Endothelial cell of umbilical vein (primary cell): Measurements from ENCODE around the gene EIF3J. TPM values are rescaled to one million over a fixed set of nuclear protein-coding genes. Genes with fewer than 3 reads are reported as not detected.

ENCODE experiments used
- BruUV-seq: library from RNA; stranded (reverse); fragments of 400-500 nt; replicated peaks from 2 replicates; lab custom pipeline; 2021; lab: Mats Ljungman, UMichigan
- CTCF ChIA-PET: fragments of 300-600, 350-600 bp; sonication (Branson Sonifier 250); formaldehyde crosslinking; loops from one replicate; lab custom pipeline; 2021; ENCODE audit warnings: antibody characterized with exemption, inconsistent platforms; lab: Charles Lee
- POLR2A ChIA-PET: fragments of 300-600, 350-600 bp; sonication (Branson Sonifier 250); formaldehyde crosslinking; loops from one replicate; lab custom pipeline; 2021; ENCODE audit warnings: antibody characterized with exemption, inconsistent platforms; lab: Charles Lee
- DNase-seq: peaks from one replicate; pipeline ENCODE4 v3.0.0-alpha.2; 2011; ENCODE audit warnings: low read depth, low spot score
- FAIRE-seq: peaks from 2 replicates; lab custom pipeline; 2011; peaks lifted over from hg19 to GRCh38; lab: Jason Lieb, UNC
- H2AFZ ChIP-seq: 2 replicates; pipeline ENCODE4 v1.6.0; 2012; ENCODE audit warnings: low read depth, low read length, control low read depth, inconsistent platforms
- H3K27ac ChIP-seq: 2 replicates; pipeline ENCODE4 v1.5.1; 2011; ENCODE audit warnings: low read depth, mild to moderate bottlenecking, control low read depth, low read length, moderate library complexity; ENCODE audit not compliant: insufficient read depth
- H3K27me3 ChIP-seq, 2 experiments: 2 replicates each; pipeline versions ENCODE4 v1.6.0 to v1.6.1; 2011; ENCODE audit warnings: low read length in 2 of 2, mixed read lengths in 1 of 2; ENCODE audit not compliant: control insufficient read depth in 2 of 2, insufficient read depth in 2 of 2
- H3K36me3 ChIP-seq, 2 experiments: 2 replicates in 1 of 2; 3 replicates in 1 of 2; pipeline ENCODE4 v1.5.1; 2011; ENCODE audit warnings: low read length in 2 of 2, mild to moderate bottlenecking in 1 of 2, moderate library complexity in 1 of 2; ENCODE audit not compliant: control insufficient read depth in 2 of 2, insufficient read depth in 2 of 2; ENCODE audit errors: extremely low read depth in 1 of 2
- H3K4me1 ChIP-seq: 3 replicates; pipeline ENCODE4 v1.5.1; 2011; ENCODE audit warnings: mild to moderate bottlenecking, low read length; ENCODE audit not compliant: control insufficient read depth, insufficient read depth; ENCODE audit errors: extremely low read depth
- H3K4me2 ChIP-seq: 2 replicates; pipeline ENCODE4 v1.6.1; 2011; ENCODE audit warnings: low read length, control low read depth, mixed read lengths; ENCODE audit not compliant: insufficient read depth
- H3K4me3 ChIP-seq, 3 experiments: fragments of 200-600 bp in 1 of 3; sonication (generic), shearing (Covaris generic) in 1 of 3; replicated peaks in 1 of 3; 2 replicates each; pipeline ENCODE4 v1.5.1; 2011 to 2016; ENCODE audit warnings: control low read depth in 3 of 3, low read length in 3 of 3, mild to moderate bottlenecking in 2 of 3, inconsistent platforms in 1 of 3, low read depth in 1 of 3, moderate library complexity in 1 of 3; ENCODE audit not compliant: insufficient read depth in 1 of 3
- H3K79me2 ChIP-seq: 2 replicates; pipeline ENCODE4 v1.6.0; 2012; ENCODE audit warnings: low read length, inconsistent platforms; ENCODE audit not compliant: control insufficient read depth, insufficient read depth
- H3K9ac ChIP-seq: replicated peaks from 2 replicates; pipeline ENCODE3; 2011; ENCODE audit warnings: low read length, control low read depth; ENCODE audit not compliant: insufficient read depth; ENCODE audit errors: extremely low read depth
- H3K9me1 ChIP-seq: replicated peaks from 3 replicates; pipeline ENCODE4 v1.6.0; 2011; ENCODE audit warnings: mild to moderate bottlenecking, low read length; ENCODE audit not compliant: control insufficient read depth, insufficient read depth; ENCODE audit errors: extremely low read depth
- H3K9me3 ChIP-seq: replicated peaks from 2 replicates; pipeline ENCODE4 v1.5.1; 2012; ENCODE audit warnings: low read length, inconsistent platforms; ENCODE audit not compliant: control insufficient read depth, insufficient read depth
- H4K20me1 ChIP-seq: replicated peaks from 2 replicates; pipeline ENCODE3; 2011; ENCODE audit warnings: mild to moderate bottlenecking, low read length; ENCODE audit not compliant: control insufficient read depth, insufficient read depth; ENCODE audit errors: extremely low read depth
- EZH2 ChIP-seq: IDR thresholded peaks from 2 replicates; pipeline ENCODE4 v1.6.1; 2012; ENCODE audit warnings: borderline replicate concordance, low read depth, mild to moderate bottlenecking, moderate library complexity, low read length, inconsistent platforms; ENCODE audit not compliant: severe bottlenecking
- FOS ChIP-seq: IDR thresholded peaks from 2 replicates; pipeline ENCODE4 v1.6.1; 2011; ENCODE audit warnings: mild to moderate bottlenecking, low read length, moderate library complexity, borderline replicate concordance; ENCODE audit not compliant: insufficient read depth
- JUN ChIP-seq: IDR thresholded peaks from 2 replicates; pipeline ENCODE4 v1.6.1; 2011; ENCODE audit warnings: borderline replicate concordance, low read depth; ENCODE audit not compliant: insufficient read length, insufficient read depth
- MYC ChIP-seq: IDR thresholded peaks from one replicate; pipeline ENCODE4 v1.6.1; 2011; ENCODE audit warnings: mild to moderate bottlenecking, low read depth, low read length
- POLR2AphosphoS5 ChIP-seq: IDR thresholded peaks from 2 replicates; pipeline ENCODE4 v1.6.1; 2012; ENCODE audit warnings: low read depth, mild to moderate bottlenecking, control low read depth, low read length, moderate library complexity; ENCODE audit not compliant: insufficient read depth
- dilution Hi-C: fragments of 300-500 bp; cut with MboI; formaldehyde crosslinking; loops from one replicate; pipeline ENCODE4 v1.15.0; 2019; ENCODE audit warnings: low sequenced_read_pairs; ENCODE audit not compliant: extremely low pct_ligation_motif_present
- intact Hi-C: fragments of 100-400 bp; cut with micrococcal nuclease; formaldehyde crosslinking; loops from one replicate; pipeline ENCODE4 v1.10.0; 2022
- polyA plus RNA-seq, 4 experiments: library from polyadenylated mRNA; depleted of rRNA in 3 of 4; stranded (reverse) in 3 of 4; unstranded in 1 of 4; fragments of >200 nt; gene quantifications; 2 replicates each; pipeline versions ENCODE4 v1.2.1 to v1.2.3, GENCODE V29; 2011 to 2012; ENCODE audit warnings: missing spikeins in 1 of 4
- total RNA-seq: library from RNA; stranded (reverse); gene quantifications from 2 replicates; pipeline ENCODE4 v1.2.3, GENCODE V29; 2021
- TF ChIP-seq, protein P1 (sequence below), 2 donors: IDR thresholded peaks; 1 replicate in 1 of 2; 2 replicates in 1 of 2; pipeline ENCODE4 v1.5.1; 2011; ENCODE audit warnings: low read length in 2 of 2, mild to moderate bottlenecking in 2 of 2, moderate library complexity in 2 of 2, control low read depth in 1 of 2, inconsistent platforms in 1 of 2, low read depth in 1 of 2; ENCODE audit not compliant: insufficient read depth in 1 of 2; ENCODE audit errors: extremely low read depth in 1 of 2
- TF ChIP-seq, protein P2 (sequence below): IDR thresholded peaks from 2 replicates; pipeline ENCODE4 v1.6.1; 2011; ENCODE audit not compliant: insufficient read depth, insufficient read length

EIF3J gene
- total and polyA plus RNA-seq, 2 donors (not counting 3 experiments of a cell fraction or from before 2014, with no cell fraction given): 35.4 to 150 TPM

DNA sequence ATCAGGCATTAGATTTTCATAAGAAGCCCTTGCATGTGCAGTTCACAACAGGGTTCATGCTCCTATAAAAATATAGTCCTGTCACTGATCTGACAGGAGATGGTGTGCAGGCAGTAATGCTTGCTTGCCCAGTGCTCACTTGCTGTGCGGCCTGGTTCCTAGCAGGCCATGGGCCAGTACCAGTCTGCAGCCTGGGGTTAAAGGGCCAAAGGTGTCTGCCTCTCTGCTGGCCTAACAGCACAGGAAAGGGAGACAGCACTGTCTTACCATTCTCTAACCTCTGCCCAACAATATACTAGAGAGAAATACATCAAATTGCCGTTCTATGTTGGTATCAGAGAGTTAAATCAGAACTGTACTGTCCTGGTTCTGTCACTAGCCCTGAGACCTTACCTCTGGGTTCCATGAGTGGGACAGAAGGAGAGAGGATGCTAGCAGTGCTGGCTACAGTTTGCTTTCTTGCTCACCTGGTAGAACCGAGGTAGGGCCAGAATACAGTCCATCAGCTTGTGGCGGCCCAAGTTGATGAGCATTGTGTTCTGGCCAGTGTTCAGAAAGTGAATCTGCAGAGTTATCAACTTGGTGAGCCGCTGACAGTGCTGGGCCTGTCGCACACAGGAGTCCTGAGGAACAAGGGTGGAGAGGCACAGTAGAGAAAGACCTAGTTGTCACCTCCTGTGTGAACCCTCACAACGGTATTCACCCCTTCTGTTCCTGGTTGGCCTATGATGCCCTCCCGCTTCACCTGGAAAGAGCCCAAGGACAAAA, 28.6 kb downstream of the EIF3J start:
- no peak for TF ChIP-seq JUN
- TF ChIP-seq, protein P1, sequence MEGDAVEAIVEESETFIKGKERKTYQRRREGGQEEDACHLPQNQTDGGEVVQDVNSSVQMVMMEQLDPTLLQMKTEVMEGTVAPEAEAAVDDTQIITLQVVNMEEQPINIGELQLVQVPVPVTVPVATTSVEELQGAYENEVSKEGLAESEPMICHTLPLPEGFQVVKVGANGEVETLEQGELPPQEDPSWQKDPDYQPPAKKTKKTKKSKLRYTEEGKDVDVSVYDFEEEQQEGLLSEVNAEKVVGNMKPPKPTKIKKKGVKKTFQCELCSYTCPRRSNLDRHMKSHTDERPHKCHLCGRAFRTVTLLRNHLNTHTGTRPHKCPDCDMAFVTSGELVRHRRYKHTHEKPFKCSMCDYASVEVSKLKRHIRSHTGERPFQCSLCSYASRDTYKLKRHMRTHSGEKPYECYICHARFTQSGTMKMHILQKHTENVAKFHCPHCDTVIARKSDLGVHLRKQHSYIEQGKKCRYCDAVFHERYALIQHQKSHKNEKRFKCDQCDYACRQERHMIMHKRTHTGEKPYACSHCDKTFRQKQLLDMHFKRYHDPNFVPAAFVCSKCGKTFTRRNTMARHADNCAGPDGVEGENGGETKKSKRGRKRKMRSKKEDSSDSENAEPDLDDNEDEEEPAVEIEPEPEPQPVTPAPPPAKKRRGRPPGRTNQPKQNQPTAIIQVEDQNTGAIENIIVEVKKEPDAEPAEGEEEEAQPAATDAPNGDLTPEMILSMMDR (IDR thresholded peaks at IDR 0.05; ENCODE audit: extremely low read depth in 1 of 2, insufficient read depth in 1 of 2, low read depth in 1 of 2, low read length in 2 of 2): no peak
- no peak for TF ChIP-seq MYC
- no peak for TF ChIP-seq EZH2
- TF ChIP-seq, protein P2, sequence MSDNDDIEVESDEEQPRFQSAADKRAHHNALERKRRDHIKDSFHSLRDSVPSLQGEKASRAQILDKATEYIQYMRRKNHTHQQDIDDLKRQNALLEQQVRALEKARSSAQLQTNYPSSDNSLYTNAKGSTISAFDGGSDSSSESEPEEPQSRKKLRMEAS: no peak
- TF ChIP-seq FOS: no peak
- no peak for TF ChIP-seq POLR2AphosphoS5
- H3K36me3 ChIP-seq: peaks cover 27 to 32% of the 10 kb centered on the region in 2 experiments
- no peak for DNase-seq
- dilution Hi-C loops: no loop called here
- H3K4me1 ChIP-seq: no peaks in the 10 kb centered on the region
- no peak overlapping the region for H3K9ac ChIP-seq
- H2AFZ ChIP-seq: no peak overlapping the region
- intact Hi-C loops: no loop called here
- H4K20me1 ChIP-seq: no peaks in the 10 kb centered on the region
- no peak overlapping the region for H3K27ac ChIP-seq
- no peaks in the 10 kb centered on the region for H3K27me3 ChIP-seq
- POLR2A ChIA-PET: no interaction called here
- CTCF ChIA-PET: interaction anchor here (0.6 kb wide), 1 partner anchor 130 kb away, joined by 3 read pairs; no protein-coding TSS in a partner anchor
- H3K4me3 ChIP-seq: no peak overlapping the region
- H3K9me1 ChIP-seq: no peaks in the 10 kb centered on the region
- H3K79me2 ChIP-seq: no peaks in the 10 kb centered on the region
- FAIRE-seq: no peak
- BruUV-seq: no TSS peak
- H3K4me2 ChIP-seq: no peak overlapping the region
- H3K9me3 ChIP-seq: no peaks in the 10 kb centered on the region
